C4-2B (cell line): ENCODE results near the gene RASGRP1.

Source experiments
- CTCF ChIP-seq: fragments of 450-650 bp; conservative IDR thresholded peaks from 2 replicates; pipeline ENCODE4 v1.5.1; 2017; ENCODE audit warnings: mild to moderate bottlenecking
- ZFX ChIP-seq: fragments of 450-650 bp; IDR thresholded peaks from 2 replicates; pipeline ENCODE4 v1.6.1; 2017

DNA sequence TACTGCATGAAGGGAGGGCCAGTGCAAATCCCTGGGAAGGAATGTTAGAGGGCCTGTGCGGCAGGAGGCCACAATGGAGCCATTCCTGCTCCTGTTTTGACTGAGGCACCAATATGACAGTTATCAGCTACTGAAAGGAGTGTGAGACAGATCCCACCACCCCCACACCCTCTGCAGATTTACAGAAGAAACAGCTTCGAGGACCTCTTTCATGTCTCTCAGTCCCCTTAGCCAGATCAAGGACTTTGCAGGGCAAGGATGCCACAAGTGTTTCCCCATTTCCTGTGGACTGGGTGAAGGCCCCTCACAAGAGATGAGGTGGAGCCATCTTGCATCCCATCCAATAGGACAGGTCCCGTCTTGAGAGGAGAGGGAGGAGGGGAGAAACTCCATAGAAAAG, 48.5 kb upstream of the RASGRP1 start:
- TF ChIP-seq CTCF, result no peak
- TF ChIP-seq ZFX, result no peak
